ENCODE measurements around the gene PEMT. TPM values are rescaled to one million over a fixed set of nuclear protein-coding genes. Genes with fewer than 3 reads are reported as not detected.

The PEMT gene
- total and polyA plus RNA-seq, 2 donors (not counting 1 experiment from before 2014, with no cell fraction given) = 10.7 to 20.3 TPM

DNA sequence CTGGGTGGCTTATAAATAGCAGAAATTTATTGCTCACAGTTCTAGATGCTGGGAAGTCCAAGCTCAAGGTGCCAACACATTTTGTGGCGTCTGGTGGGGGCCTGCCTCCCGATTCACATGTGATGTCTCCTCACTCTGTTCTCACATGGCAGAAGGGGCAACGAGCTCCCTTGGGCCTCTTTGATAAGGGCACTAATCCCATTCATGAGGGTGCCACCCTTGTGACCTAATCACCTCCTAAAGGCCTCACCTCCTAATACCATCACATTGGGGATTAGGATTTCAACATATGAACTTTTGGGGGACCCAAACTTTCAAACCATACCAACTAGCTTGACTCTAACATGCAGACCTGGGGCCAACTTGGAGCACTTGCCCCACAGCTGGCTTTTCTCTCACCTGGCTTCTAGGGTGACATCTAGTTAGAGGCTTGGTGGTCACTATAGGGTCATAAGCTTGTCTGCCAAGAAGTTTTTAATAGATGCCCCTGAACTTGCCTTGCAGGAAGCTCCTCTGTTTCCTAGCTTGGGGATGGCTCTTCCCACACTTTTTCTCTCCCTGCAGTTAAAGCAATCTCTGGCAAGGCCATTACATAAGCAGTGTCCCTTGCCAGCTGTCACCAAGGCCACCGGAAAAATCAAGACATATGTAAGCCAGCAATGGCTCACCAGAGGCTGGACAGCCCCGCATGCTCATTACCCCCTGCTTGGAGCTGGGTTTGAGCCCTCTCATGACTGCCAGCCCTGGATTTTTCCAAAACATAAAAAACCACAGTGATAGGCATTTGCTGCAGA, 123.1 kb downstream of the PEMT start:
- 80% methylated on average over 5 of the region's 5 CpGs for WGBS (ENCODE audit: insufficient coverage)
- no peaks in the 10 kb centered on the region for H3K27me3 ChIP-seq (replicated peaks in 1 of 4; ENCODE audit: control extremely low read depth in 1 of 4, control insufficient read depth in 3 of 4, insufficient read depth in 4 of 4, low read length in 3 of 4)
- no peak overlapping the region for H3K4me3 ChIP-seq (ENCODE audit: control extremely low read depth in 1 of 5, extremely low read depth in 1 of 5, insufficient read depth in 1 of 5, low read depth in 2 of 5, low read length in 4 of 5)
- peaks cover 43% of the 10 kb centered on the region for H3K27me3 Mint-ChIP-seq
- H3K79me2 ChIP-seq (ENCODE audit: control insufficient read depth, insufficient read depth, low read length) = no peaks in the 10 kb centered on the region
- no peak overlapping the region for H3K4me2 ChIP-seq (replicated peaks; ENCODE audit: low read depth, low read length, poor library complexity, severe bottlenecking)
- ATAC-seq (ENCODE audit: low read depth) = no peak
- H2AFZ ChIP-seq (ENCODE audit: insufficient read depth, low read depth, low read length, poor library complexity, severe bottlenecking) = no peak overlapping the region
- no peak overlapping the region for H3K4me3 Mint-ChIP-seq
- DNase-seq = no peak
- no peak overlapping the region for H3K9ac ChIP-seq (ENCODE audit: low read length)
- H3K9me3 ChIP-seq (ENCODE audit: control extremely low read depth in 1 of 3, control insufficient read depth in 2 of 3, insufficient read depth in 1 of 3, low read length in 2 of 3) = no peaks in the 10 kb centered on the region
- no peak for TF ChIP-seq EZH2 (IDR thresholded peaks at IDR 0.05; ENCODE audit: borderline replicate concordance, insufficient read depth, low read depth, low read length, poor library complexity, severe bottlenecking)
- TF ChIP-seq, protein P1, sequence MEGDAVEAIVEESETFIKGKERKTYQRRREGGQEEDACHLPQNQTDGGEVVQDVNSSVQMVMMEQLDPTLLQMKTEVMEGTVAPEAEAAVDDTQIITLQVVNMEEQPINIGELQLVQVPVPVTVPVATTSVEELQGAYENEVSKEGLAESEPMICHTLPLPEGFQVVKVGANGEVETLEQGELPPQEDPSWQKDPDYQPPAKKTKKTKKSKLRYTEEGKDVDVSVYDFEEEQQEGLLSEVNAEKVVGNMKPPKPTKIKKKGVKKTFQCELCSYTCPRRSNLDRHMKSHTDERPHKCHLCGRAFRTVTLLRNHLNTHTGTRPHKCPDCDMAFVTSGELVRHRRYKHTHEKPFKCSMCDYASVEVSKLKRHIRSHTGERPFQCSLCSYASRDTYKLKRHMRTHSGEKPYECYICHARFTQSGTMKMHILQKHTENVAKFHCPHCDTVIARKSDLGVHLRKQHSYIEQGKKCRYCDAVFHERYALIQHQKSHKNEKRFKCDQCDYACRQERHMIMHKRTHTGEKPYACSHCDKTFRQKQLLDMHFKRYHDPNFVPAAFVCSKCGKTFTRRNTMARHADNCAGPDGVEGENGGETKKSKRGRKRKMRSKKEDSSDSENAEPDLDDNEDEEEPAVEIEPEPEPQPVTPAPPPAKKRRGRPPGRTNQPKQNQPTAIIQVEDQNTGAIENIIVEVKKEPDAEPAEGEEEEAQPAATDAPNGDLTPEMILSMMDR (IDR thresholded peaks at IDR 0.05) = no peak
- H3K9me3 Mint-ChIP-seq (ENCODE audit: insufficient read depth) = peaks cover 2% of the 10 kb centered on the region
- H4K20me1 ChIP-seq (ENCODE audit: control insufficient read depth, insufficient read depth, low read length, poor library complexity, severe bottlenecking) = no peaks in the 10 kb centered on the region
- H3K36me3 ChIP-seq (replicated peaks in 1 of 2; ENCODE audit: control extremely low read depth in 1 of 2, control insufficient read depth in 1 of 2, extremely low read depth in 1 of 2, insufficient read depth in 2 of 2, low read length in 1 of 2) = no peaks in the 10 kb centered on the region
- ChIA-PET POLR2A (no interaction called here), CTCF (no interaction called here)
- intact Hi-C loops (cut with micrococcal nuclease) = no loop called here
- H3K4me1 ChIP-seq (ENCODE audit: control insufficient read depth in 2 of 2, insufficient read depth in 2 of 2, low read length in 2 of 2) = no peaks in the 10 kb centered on the region
- no peak overlapping the region for H3K27ac Mint-ChIP-seq
- H3K27ac ChIP-seq (ENCODE audit: low read length in 2 of 2) = no peak overlapping the region
- H3K4me1 Mint-ChIP-seq = no peaks in the 10 kb centered on the region

DNA sequence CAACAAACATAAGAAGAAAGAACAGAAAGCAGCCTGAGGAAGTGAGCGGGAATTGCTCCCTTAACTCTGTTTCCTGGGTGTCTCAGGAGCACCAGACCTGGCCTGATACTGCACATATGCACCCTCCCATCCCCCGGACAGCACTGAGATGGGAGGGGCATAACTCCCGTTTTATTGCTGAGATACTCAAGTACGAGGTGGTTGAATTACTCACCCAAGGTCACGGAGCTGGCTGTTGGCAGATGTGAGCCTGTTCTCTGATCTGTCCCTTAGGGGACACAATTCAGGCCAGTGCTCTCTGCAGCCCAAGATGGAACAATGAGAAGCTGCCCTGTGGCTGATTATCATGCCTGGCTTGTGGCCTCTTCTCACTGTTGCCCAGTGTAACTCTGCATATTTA, 123.8 kb downstream of the PEMT start:
- DNase-seq = no peak
- ChIA-PET CTCF (interaction anchor here (0.6 kb wide), 1 partner anchor 130 kb away, joined by 3 read pairs; no protein-coding TSS in a partner anchor), POLR2A (no interaction called here)
- Histone ChIP-seq H3K4me1 (ENCODE audit: control insufficient read depth in 2 of 2, insufficient read depth in 2 of 2, low read length in 2 of 2) (no peaks in the 10 kb centered on the region), H3K4me3 (ENCODE audit: control extremely low read depth in 1 of 5, extremely low read depth in 1 of 5, insufficient read depth in 1 of 5, low read depth in 2 of 5, low read length in 4 of 5) (no peak overlapping the region), H3K4me2 (replicated peaks; ENCODE audit: low read depth, low read length, poor library complexity, severe bottlenecking) (no peak overlapping the region), H3K36me3 (replicated peaks in 1 of 2; ENCODE audit: control extremely low read depth in 1 of 2, control insufficient read depth in 1 of 2, extremely low read depth in 1 of 2, insufficient read depth in 2 of 2, low read length in 1 of 2) (no peaks in the 10 kb centered on the region), H3K9me3 (ENCODE audit: control extremely low read depth in 1 of 3, control insufficient read depth in 2 of 3, insufficient read depth in 1 of 3, low read length in 2 of 3) (no peaks in the 10 kb centered on the region), H2AFZ (ENCODE audit: insufficient read depth, low read depth, low read length, poor library complexity, severe bottlenecking) (no peak overlapping the region), H3K9ac (ENCODE audit: low read length) (no peak overlapping the region), H3K27me3 (replicated peaks in 1 of 4; ENCODE audit: control extremely low read depth in 1 of 4, control insufficient read depth in 3 of 4, insufficient read depth in 4 of 4, low read length in 3 of 4) (no peaks in the 10 kb centered on the region), H4K20me1 (ENCODE audit: control insufficient read depth, insufficient read depth, low read length, poor library complexity, severe bottlenecking) (no peaks in the 10 kb centered on the region), H3K27ac (ENCODE audit: low read length in 2 of 2) (no peak overlapping the region), H3K79me2 (ENCODE audit: control insufficient read depth, insufficient read depth, low read length) (no peaks in the 10 kb centered on the region)
- Mint-ChIP-seq H3K9me3 (ENCODE audit: insufficient read depth) (peaks cover 2% of the 10 kb centered on the region), H3K4me3 (no peak overlapping the region), H3K4me1 (no peaks in the 10 kb centered on the region), H3K27ac (no peak overlapping the region), H3K27me3 (peaks cover 36% of the 10 kb centered on the region)
- TF ChIP-seq EZH2 (IDR thresholded peaks at IDR 0.05; ENCODE audit: borderline replicate concordance, insufficient read depth, low read depth, low read length, poor library complexity, severe bottlenecking) = no peak
- TF ChIP-seq, protein P1 (IDR thresholded peaks at IDR 0.05) = no peak
- ATAC-seq (ENCODE audit: low read depth) = no peak
- WGBS (ENCODE audit: insufficient coverage) = 94% methylated on average over 5 of the region's 5 CpGs
- intact Hi-C loops (cut with micrococcal nuclease) = no loop called here
